Right lobe of liver (tissue), 4 donors: ENCODE results near the gene ACVRL1.

ENCODE experiments used
- CTCF ChIP-seq, 4 donors: fragments of 200-600 bp in 3 of 4; fragments of 450-650 bp in 1 of 4; IDR thresholded peaks; one replicate each; pipeline versions ENCODE4 v1.5.1 to v1.8.0; 2016 to 2022; ENCODE audit warnings: antibody characterized with exemption in 4 of 4, mild to moderate bottlenecking in 2 of 4
- POLR2A ChIP-seq: fragments of 450-650 bp; IDR thresholded peaks from one replicate; pipeline ENCODE4 v1.6.1; 2017; ENCODE audit warnings: antibody characterized with exemption, mild to moderate bottlenecking
- donor health status: DM: no; HTN: no; CAD: no.
- donor health status: DM: no; HTN: no; CAD: no.
- donor health status: DM: no; HTN: yes; CAD: no.

GRCh38 chr12:51921017-51921725 lies 13.9 kb downstream of the ACVRL1 start:
- no peak for TF ChIP-seq CTCF (IDR thresholded peaks at IDR 0.05)
- no peak for TF ChIP-seq POLR2A
